ENCODE data around the gene CGN.

CGN gene, protein sequence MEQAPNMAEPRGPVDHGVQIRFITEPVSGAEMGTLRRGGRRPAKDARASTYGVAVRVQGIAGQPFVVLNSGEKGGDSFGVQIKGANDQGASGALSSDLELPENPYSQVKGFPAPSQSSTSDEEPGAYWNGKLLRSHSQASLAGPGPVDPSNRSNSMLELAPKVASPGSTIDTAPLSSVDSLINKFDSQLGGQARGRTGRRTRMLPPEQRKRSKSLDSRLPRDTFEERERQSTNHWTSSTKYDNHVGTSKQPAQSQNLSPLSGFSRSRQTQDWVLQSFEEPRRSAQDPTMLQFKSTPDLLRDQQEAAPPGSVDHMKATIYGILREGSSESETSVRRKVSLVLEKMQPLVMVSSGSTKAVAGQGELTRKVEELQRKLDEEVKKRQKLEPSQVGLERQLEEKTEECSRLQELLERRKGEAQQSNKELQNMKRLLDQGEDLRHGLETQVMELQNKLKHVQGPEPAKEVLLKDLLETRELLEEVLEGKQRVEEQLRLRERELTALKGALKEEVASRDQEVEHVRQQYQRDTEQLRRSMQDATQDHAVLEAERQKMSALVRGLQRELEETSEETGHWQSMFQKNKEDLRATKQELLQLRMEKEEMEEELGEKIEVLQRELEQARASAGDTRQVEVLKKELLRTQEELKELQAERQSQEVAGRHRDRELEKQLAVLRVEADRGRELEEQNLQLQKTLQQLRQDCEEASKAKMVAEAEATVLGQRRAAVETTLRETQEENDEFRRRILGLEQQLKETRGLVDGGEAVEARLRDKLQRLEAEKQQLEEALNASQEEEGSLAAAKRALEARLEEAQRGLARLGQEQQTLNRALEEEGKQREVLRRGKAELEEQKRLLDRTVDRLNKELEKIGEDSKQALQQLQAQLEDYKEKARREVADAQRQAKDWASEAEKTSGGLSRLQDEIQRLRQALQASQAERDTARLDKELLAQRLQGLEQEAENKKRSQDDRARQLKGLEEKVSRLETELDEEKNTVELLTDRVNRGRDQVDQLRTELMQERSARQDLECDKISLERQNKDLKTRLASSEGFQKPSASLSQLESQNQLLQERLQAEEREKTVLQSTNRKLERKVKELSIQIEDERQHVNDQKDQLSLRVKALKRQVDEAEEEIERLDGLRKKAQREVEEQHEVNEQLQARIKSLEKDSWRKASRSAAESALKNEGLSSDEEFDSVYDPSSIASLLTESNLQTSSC

DNA sequence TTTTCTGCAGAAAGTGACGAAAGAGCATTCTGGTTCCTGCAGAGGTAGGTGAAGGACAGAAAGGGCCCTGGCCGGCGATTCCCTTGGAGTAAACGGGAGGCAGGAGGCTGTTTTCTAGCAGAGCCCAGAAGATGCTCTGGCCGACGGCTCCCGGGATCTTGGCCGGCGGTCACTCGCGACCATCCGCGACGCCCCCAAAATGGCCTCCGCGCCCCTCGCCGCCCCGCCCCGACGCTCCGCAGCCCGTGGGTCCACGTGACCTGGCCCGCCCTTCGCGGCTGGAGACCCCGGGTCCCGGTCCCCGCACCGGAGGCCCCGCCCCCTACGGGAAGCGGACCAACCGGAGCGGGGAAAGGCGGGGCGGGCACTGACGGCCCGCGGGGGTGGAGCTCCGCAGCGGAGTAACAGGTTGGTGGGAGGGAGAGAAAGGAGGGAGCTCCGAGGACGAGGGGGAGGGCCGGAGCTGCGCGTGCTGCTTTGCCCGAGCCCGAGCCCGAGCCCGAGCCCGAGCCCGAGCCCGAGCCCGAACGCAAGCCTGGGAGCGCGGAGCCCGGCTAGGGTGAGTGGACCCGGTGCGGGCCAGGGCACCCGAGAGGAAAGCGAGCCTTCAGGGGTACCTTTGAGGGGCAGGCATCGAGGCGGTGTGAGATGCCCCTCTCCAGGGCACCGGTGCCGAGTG lies at the start of gene CGN:
Gene CGN, plus strand, starts transcription at position 431 of the 679 bp plus-strand sequence. CDS start 7,133 bp downstream, outside the sequence.
- peak; percentile 92 for DNase-seq

DNA sequence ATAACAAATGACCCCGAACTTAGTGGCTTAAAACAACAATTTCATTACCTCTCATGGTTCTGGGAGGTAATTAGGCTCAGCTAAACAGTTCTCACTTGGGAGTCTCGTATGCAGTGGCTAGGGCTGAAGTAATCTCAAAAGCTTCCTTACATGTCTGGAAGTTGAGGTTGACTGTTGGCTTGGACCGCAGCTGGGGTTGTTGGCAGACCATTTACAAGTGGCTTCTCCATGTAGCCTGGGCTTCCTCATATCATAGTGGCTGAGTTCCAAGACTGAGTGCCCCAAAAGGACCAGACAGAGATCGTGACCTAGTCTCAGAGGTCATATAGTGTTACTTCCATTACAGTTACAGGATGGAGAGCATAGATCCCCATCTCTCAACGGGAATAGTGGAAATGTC lies 49.5 kb upstream of the CGN start:
- DNase-seq = no peak

DNA sequence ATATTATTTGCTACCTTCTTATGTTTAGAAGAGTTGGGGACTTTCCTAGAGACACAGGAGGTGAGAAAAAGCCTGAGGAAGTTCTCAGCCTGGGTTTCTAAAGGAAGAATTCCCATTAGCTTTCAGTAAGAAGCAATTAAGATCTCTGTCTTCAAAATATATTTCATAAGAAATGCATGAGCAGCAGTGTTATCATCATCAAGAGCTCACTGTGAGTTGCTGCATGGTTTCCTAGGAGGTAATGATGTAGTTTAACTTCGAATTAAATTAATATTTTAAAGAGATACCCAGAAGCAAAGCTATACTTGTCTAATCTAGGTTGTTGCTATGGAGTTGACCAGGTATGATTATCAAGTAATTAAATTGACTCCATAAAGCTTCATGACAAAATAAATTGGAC lies 46.2 kb upstream of the CGN start:
- no peak for DNase-seq

DNA sequence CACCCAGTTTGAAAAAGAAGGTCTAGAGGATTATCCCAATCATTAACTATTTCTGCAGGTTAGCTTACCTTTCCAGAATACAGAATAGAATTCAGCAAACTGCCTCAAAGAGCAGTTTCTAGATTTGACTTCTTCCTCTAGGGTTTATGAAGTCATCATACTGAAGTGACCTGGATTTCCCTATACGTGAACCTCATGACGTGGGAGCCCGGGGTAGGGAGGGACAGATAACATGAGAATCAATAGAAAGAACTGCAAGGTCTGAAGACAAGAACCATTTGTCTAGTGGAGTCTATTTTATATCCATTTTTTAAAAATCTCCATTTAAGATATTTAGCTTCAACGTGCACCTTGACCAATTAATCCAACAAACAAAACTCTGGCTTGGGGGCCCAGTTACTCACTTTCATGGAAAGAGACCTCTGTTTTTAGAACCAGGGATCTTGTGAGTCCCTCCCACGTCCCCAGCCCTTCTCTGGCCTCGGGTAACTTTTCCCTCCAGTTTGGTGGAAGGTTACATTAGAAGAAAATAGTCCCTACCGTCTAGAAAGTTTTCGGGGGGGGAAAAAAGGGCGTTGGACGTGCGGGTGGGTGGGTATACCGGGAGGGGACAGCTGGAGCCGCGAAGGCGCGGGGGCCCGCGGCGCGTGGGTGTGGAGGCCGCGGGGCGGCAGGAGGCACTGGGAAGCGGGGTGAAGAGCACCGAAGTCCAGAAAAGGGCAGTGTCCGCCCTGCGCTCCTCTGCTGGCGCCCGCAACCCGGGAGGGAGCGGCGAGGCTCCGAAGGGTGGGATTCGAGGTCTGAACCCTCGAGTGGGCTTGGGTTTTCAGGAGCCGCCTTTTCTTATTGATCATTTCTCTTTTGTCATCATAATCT lies 38.1 kb upstream of the CGN start:
- DNase-seq = peak; percentile 32 to 43

DNA sequence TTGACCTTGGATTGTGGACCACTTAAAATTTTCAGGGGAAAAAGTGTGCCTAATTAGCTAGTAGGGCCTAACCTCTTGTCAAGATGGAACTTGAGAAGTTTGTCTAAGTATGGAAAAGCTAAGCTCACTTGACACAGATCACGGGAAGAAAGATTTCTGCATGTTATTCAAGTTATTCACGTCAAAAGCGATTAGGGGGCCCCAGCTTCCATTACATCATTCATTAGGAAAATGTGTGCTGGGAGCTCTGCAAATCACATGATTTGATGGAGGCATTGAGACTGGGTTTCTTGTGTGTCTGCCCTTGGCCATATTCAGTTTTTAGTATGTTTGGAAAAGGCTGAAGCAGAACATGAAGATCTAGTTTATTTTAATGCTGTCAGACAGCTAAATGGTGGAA lies 36.4 kb upstream of the CGN start:
- no peak for DNase-seq

DNA sequence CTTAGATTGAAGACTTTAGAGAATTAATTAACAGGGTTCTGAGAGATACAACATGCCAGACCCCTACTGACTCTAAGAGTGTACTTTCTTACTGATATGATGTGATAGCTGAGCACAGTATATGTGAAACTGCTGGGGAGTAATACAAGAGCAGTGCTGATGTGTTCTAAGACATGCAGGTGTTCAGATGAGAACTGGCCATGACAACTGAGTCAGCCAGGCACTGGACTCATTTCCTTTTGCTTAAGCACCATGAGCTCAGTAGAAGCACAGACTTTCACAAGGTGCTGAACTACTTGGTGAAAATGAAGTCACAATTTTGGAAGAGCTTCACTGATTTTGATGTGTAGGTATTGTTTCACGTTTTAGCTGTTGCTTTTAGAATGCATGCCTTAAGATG lies 36.0 kb upstream of the CGN start:
- no peak for DNase-seq

DNA sequence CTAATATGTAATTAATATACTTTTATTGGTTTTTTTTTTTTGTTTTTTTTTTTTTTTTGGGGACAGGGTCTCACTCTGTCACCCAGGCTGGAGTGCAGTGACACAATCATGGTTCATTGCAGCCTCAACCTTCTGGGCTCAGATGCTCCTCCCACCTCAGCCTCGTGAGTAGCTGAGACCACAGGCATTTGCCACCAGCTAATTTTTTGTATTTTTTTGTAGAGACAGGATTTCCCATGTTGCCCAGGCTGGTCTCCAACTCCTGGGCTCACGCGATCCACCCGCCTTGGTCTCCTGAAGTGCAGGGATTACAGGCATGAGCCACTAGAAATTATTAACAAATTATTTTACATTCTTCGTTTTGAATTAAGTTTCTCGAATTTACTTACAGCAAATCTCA lies 35.1 kb upstream of the CGN start:
- no peak for DNase-seq

DNA sequence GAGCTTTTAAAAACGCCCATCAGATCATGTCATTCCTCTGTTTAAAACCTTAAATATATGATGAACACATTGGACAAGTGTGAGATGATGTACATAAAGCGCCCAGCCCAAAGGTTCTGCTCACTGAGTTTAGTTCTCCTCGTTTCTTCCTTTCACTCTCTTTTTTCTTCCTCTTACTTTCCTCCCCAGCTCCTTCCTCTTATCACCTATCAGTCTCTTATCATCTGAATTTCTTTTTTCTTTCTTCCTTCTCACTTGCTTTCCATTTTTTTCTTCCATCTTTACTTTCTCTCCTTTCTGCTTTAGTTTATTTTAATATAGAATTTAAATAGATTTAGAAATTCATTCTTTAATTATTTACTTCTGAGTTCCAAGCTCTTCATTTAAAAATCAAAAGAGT lies 34.1 kb upstream of the CGN start:
- DNase-seq = no peak

DNA sequence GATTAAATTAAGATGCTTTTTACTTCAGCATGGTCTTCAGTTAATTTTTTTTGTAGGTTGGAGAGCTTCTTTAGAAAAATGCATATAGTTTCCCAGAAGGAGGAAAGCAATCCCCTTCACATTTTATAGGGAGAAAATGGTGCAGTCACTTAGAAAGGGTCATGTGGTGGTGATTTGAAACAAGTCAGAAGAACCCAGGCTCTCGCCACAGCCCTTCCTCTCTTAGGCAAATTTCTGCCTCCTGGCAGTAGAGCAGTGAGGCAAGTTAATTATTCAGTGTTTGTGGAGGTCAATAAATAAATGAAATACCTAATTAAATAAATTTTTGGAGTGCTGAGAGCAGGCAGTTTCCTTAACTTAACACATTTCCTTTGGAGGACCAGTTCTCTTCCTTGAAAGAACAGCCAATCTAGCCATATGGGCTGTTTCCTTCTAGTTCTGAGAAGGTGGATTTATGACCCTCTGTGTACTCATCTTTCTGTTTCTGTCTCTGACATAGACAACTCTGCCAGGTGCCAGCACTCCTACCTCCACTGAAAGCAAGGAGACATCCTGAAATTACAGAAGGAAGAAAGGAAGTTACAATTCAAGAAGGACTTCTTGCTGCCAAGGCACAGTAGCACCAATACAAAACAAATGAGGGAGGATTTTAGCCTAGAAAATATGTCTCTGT lies 32.9 kb upstream of the CGN start:
- no peak for DNase-seq

DNA sequence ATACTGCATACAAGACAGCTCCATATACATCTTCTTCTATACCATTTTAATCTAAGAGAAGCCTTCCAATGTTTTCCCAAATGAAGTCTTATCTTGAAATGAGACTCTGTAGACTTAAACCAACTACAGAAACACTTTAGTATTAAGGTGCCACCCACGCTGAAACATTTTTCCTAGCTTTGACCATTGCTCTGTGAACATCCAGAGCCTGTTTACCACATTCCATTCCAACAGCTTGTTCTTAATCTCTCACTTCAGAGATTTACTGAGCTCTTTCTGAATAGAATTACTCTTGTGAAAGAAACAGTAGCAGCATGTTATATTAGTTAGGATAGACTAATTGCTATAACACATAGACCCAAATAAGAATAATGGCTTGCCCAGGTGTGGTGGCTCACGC lies 32.3 kb upstream of the CGN start:
- no peak for DNase-seq

DNA sequence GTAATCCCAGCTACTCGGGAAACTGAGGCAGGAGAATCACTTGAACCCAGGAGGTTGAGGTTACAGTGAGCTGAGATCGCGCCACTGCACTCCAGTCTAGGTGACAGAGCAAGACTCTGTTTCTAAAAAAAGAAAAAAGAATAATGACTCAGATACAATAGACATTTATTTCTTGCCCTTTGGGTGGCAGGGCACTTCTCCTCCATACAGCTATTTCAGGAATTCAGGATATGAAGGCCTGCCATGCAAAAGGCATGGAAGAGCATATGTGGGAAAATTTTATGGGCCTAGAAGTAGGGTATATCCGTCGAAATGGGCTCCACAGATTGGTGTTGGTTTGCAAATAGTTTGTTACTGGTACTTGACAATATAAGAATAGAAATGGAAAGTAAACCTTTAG lies 31.7 kb upstream of the CGN start:
- DNase-seq = no peak

DNA sequence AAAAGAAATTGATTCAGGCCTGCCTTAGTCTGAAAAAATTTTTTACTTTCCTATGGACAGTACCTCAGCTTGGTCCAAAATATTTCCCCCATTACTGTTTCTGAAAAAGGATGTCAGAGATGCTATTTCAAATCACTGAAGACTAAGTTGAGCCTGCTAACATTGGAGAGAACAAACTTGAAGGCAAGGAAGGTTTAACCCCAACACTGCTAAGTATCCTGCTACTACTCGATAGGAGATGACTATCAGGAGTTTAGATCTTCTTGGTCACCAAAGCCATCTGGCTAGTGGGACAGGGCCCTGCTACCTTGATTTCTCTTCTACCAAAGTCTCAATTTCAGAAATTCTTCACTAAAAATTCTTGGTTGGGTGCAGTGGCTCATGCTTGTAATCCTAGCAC lies 29.2 kb upstream of the CGN start:
- DNase-seq = no peak

DNA sequence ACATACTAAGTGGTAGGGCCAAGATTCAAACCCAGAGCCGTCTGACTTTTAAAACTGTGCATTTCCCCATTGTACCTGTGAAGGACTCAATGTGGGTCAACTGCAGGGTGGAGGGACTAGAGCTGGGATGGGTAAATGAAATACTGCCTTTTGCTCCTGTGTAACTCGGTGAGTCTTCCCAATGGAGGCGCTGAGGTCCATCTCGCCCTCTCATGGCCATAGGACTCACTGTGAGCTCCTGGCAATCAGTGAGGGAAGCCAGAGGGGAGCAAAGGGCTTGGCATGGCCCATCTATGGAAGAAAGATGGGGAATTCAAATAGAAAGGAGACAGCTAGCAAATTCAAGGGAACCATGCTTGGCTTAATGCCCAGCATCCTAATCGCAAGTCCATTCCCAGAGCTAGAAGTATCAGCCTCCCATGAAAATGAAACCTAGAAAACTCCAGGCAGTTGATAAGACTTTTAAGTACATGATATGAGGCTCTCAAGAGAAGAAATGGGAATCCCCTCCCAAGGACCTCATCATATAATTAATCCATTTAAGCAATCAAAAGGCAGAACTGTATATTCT lies 25.4 kb upstream of the CGN start:
- no peak for DNase-seq

DNA sequence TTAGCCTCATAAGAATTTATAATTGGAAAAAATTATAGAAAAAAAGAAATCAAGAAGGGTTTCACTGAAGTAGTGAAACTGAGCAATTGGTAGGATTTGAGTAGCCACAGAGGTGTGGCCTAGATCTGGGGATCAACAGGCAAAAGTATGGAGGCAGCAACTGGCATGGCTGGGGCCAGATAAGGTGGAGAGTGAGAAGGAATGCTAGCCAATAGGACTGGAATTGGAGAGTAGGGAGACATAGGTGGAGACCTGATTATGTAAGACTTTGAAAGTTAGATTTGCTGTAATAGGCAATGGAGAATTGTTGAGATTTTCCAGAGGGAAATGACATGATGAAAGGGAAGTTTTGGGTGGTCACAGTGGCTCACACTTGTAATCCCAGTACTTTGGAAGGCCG lies 24.6 kb upstream of the CGN start:
- no peak for DNase-seq

DNA sequence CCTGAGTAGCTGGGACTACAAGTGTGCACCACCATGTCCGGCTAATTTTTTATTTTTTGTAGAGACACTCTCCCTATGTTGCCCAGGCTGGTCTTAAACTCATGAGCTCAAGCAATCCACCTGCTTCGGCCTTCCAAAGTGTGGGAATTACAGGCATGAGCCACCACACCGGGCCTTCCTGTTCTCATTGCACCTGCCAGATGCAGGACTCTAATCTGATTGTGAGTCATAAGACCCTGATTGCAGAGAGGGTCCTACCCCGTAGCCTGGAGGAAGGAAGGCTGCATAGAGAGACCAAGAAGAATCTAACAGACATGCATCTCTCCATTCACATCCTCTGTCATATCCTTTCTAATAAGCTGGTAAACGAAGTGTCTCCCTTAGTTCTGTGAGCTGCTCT lies 19.5 kb upstream of the CGN start:
- DNase-seq = no peak

DNA sequence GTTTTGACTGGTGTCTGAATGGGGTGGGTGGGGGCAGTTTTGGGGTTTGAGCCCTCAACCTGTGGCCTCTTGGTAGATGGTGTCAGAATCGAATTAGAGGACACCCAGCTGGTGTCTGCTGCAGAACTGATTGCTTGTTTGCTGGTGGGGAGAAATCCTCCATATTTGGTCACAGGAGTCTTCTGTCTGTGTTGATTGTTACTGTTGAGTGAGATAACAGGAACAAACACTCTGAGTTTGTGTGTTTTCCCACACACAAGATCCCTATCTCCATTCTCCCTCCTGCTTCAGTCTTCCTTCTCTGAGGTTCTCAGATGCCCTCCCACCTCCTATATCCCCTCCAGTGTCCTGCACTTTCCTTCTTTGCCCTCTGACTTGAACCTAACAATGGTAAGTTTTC lies 19.1 kb upstream of the CGN start:
- DNase-seq = no peak

DNA sequence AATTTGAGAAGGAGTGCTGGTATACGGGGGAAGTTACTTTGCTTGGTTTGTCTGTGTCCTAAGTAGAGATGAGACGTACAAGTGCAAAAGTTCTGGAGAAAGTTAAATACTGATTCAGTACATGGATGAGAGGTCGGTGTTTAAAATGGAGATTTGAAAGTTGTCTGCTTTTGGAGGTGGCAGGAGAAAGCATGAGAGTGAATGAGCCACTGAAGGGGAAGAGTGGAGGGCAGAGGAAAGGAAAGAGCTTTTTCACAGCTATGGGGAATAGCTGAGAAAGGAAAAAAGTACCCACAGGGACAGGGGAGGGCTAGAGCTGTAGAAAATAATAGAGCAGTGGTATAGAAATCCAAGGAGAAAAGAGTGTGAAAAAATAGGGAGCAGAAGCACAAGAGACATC lies 18.1 kb upstream of the CGN start:
- DNase-seq = no peak

DNA sequence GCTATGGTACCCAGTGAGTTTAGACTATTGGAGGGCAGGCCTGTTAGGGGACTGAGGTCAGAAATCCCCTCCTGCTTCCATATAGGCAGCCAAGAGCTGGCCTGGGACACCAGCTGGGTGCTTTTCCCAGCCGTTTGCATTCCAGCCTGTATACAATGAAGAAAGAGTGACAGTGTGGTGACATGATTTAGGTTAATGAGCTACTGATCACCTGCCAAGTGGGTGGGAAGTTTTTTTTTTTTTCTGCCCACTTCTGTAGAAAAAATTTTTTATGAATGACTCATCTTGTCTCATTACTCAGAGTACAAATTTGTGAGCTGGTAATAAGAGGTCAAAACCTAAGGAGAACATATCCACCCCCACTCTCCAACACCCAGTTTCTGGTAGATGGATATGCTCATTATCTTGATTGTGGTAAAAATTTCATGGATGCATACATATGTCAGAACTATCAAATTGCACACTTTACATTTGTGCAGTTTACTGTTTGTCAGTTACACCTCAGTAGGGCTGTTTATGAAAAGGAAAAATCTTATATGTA lies 16.4 kb upstream of the CGN start:
- DNase-seq = no peak

DNA sequence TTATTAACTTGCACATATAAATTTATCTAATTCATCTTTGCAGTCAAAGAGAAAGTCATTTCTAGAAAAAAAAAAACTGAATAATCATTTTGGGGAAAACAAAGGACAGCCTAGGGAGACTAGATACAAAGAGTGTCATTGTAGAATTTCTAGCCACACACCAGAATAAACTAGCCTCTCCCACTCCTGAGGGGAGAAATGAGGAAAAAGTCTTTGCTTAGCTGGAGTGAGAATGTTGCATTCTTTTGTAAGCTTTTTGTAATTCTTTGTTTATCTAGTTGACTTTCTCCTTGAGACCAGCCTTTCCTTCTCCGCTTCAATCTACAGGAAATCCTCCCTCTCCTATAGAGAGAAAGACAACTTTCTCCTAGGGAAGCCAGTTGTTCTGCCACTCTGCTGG lies 15.9 kb upstream of the CGN start:
- no peak for DNase-seq

DNA sequence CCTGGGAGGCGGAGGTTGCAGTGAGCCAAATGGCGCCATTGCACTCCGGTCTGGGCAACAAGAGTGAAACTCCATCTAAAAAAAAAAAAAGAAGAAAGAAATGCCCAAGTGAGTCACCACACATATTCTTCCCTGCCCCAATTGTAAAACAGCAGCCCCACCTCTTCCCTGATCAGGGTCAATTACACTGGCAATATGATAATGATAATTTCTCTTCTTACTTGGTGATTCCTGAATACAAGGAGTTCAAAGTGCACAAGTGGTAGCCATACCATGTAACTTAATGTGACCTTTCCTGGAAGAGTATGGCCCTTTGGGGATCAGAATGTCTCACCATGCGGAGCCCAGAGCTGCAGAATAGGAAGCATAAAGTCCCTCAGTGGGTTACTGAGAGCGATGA lies 11.8 kb upstream of the CGN start:
- DNase-seq = no peak

DNA sequence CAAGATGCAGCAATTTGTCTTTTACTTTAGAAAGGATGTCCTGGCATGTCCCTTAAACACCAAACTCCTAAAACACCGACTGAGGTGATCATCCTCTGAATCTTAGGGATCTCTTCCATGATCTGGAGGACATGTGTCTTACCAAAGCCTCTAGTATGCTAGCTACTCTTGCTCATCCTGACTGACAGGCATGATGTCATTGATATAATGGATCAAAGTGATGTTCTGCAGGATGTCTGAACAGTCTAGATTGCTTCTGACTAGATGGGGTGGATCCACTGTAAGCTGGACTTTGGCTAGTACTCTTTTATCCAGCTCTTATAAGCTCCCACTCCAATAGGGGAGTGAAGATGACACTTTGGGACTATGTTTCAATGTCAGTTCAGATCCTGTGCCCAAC lies 11.3 kb upstream of the CGN start:
- no peak for DNase-seq
